ENCODE results near the gene TMEM163.
A peak's percentile ranks its signal among the peaks of the same experiment; 100 is the strongest.

Gene TMEM163

DNA sequence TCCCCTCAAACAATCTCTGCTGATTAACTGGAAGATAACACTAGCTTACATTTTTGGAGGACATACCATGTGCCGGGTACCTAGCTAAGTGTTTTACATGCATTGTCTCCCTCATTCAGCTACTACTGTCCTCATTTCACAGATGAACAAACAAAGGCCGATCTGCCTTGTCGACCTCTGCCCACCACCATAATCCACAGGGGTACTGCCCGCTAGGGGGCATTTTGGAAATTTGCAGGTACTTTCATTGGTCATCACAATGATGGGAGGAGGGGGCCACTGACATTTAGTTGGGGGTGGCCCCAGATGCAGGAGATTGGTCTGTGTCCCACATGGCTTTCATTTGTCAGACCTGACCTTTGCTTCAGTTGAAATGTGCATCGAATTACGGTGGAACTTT, 3.9 kb upstream of the TMEM163 start:
- no peak for DNase-seq

DNA sequence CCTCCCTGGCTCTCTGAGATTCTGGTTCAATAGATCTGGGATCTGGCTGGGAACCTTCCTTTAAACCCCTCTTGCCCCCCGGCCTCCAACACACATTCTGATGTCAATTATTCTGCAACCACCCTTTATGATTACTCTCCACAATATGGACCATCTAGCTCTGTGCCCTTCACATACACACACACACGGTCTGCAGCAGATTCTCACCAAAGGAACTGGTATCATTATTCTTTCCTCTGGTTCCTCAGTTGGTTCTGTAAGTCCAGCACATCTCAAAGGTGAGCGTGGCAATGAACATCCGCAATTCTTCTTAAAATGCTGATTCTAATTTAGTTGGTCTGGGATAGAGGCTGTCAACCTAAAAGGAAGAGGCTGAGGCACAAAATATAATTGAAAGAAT, 2.8 kb upstream of the TMEM163 start:
- no peak for DNase-seq

DNA sequence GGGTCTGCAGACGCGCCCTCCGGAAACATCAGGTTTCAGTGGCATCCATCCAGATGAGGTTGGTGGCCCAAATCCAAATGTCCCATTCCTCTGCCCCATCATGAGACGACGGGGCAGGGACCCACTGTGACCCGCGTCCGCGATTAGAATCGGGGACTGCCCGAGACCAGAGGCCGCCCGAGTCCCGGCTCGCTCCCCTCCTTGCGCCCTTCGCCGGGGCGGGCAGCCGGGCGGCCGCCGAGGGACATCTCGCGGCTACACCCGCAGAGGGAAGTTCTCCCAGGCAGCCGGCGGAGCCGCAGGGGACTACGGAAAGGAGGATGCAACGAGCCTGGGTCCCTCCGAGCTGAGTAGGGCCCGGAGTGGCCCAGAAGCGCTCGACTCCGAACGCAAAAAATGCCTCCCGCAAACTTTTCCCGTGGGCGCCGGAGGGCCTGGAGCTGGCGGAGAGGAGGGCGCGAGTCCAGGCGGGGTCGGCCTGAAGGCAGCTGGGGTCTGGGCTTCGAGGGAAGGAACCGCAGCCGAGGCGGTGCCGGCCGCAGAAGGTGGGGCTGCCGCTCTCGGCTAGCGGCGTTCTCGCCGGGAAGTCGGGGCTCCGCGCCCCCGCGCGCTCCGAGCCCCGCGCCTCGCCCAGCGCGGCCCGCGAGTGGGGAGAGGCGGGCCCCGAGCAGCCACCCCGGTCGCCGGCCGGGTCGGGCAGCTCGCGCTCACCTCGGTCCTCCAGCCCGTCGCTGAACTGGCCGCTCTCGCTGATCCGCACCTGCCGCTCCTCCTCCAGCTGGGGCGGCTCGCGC, 580 bp downstream of the TMEM163 start:
- DNase-seq, result no peak

DNA sequence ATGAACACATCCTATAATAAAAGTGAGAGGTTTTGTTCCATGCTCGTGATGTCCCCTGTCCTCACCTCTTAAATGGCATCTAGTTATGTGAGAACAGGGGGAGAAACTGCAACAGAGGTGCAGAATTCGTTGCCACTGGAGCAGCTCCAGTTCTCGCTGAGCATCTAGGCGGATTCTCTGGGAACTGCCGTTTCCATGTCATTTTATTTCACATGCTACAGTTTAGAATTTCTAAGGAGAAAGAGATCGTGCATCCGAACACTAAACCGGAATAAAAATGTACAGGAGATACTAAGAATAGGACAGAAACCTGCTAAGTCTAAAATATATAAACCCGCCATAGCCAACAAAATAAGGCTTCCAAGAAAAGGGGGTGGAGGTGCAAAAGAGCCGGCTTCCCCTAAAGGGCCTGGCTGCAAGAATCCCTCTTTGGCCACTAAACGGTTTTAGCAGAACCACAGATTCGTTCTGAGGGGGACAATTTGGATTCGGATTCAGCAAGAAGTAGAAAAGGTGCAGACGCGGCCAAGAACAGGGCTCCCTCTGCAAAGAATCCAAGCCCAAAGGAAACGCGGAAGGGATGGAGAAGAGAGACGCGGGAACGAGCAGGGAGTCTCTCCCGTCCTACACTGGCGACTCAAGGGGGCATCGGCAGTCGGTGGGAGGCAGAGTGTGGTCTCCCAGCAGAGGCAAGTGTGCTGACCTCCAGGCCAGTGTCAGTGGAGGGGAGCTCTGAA, 1.3 kb downstream of the TMEM163 start:
- no peak for DNase-seq

DNA sequence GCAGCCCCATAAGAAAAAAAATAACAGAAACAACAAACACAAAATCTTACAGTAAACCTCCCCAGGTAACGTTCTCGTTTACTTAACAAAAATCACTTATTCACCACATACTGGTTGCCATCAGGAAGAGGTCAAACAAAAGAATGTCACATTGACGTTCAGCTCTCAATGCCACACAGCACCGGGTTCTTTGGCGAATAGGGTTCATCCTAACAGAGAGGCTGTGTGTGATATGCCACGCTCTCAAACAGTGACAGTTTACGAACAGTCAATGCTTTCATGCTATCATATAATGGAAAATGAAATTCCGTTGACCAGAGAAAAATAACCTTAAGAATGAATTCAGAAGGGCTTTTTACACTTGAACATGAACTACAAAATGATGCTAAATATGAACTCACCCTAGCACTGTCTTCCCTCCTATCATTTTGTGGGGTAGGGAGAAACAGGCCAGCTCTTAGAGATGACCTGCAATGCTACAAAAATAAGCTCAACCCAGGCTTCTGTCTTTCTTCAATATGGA, 2.0 kb downstream of the TMEM163 start:
- DNase-seq, result no peak

DNA sequence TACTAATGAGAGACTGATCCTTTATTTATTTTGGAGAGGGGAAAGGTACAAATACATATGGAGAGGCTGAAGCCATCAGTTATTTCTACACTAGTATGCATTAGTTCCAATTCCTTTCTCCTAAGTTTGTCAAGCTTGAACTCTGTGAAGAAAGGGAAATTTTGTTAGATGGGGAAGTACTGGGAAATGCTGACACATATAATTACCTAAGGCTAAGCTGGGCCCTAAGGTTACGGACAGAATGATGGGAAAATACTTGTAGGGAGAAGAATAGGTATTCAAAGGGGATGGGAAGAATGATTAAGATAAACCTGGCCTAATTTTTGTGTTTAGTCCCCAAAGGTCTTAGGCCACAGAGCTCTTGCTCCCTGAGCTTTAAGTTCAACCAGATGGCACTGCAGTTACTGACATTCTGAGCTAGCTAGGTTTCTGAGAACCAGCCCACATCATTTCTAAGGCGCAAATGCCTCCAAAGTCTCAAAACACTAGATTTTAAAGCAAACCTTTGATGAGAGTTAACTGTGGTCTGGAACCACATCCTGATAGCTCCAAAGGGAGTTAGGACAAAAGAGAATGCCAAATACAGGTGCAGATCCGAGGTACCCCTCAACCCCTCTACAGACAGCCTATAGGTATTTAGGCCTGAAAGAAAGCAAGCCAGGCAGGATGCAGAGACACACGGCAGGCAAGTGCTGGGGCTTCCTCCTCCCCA, 2.7 kb downstream of the TMEM163 start:
- no peak for DNase-seq

DNA sequence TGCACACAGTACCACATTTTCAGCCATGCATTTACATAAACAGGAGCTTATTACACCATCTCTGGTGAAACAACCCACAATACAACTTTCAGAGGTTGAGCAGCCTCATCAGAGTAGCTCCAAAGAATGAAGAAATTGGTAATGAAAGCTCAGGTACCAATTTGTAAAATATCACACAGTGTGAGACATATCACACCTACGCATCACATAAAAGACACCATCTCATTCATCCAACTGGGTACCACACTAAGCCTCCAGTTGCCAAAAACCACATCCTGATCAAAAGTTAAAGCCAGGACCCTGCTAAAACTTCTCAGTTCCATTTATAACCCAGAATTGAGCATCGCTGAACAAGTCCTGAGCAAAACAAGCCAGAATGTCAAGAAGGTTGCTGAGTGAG, 4.6 kb downstream of the TMEM163 start:
- DNase-seq, result no peak

DNA sequence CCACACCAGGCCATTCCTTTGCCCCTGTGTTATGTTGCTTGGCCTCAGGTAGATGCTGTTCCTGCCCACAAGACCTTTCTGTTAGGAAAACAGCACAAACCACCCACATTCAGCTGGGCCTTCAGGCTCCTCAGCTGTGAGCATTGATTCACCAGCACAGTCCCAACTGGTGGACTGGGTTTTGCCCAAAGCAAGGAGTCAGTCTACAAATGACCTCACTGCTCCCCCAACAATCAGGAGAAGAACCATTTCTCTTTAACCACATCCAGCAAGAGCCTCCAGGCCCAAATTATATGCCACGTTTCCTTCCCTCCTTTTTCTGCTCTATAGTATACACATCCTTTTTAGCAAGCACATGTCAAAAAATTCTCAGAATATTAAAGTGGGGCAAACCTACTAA, 5.2 kb downstream of the TMEM163 start:
- no peak for DNase-seq

DNA sequence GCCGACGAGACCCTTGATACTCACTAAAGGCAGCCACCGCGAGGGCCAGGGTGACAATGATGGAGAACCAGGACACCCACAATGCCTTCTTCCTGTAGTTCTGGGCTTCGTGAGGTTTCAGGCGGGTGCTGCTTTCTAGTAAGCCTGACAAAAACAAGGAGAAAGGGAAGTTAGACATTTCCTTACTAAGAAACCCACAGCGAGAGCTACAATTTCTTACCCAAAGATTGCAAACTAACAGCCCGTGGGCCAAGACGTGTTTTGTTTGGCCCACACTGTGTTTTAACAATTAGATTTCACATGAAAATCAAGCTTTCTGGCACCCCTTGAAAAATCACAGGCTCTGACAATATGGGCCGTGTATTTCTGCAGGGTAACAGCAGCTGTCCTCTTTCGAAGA, 5.6 kb downstream of the TMEM163 start:
- no peak for DNase-seq

DNA sequence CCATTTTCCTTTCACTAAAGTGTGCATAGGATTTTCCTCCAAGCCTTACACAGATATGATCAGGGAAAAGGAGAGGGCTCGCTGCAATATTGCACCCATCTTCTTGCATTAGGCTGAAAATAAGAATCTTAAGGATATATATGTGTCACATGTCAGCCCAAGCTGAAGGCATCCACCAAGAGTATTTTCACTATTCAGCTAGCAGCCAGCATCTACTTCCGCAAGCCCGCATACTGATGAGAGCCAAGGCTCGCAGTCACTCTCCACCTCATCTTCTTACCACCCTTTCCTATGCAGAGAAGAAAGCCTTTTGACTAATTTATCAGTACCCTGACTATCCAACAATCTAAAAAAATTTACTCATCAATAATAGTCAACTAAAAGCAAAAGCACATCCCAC, 6.1 kb downstream of the TMEM163 start:
- no peak for DNase-seq

DNA sequence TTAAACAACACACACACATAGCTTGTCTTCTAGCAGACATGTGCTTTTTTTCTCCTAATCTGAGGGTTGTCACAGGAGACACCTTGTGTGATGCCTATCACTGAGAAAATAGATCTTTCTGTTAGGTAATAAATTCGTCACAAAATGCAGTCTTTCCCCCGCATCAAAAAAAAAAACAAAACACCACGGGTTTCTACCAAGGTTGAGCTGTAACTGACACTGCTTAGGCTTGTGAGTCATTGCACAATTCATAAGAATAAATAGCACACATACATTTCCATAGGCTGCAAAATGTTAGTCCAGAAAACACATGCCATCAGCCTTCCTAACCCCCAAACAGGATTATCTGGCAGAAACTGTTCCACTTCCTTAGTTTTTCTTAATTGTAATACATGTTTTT, 6.5 kb downstream of the TMEM163 start:
- no peak for DNase-seq

DNA sequence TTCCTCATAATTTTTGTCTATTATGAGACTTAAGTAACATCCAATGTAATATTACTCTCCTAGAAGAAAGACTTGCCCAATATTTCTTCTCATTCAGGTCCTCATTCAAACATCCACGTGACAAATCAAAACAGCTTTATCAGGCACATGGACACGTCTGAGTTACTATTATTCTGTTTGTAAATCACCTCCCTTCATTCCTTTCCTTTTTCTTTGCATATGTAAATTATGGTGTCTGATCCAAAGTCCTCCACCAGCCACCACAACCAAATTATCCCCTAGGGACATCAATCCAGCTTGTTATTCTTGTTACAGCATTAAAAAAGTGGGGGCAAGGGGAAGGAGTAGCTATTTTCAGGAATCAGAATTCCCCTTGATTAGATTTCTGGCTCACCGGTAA, 7.1 kb downstream of the TMEM163 start:
- DNase-seq, result no peak

DNA sequence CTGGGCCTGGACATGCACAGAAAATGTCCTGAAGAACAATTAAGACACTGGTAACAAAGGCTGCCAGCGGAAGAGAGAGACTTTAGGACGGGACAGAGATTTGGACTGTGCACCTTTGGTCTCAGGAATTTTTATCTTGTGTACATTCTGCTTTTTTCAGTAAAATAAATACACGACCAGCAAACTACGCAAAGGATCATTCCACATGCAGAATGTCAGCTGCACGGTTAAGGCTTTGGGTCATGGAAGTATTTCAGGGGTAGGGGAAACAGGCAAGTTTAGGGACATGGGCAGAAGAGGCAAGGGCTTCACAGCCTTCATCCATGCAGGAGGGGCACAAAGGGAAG, 11.5 kb downstream of the TMEM163 start:
- no peak for DNase-seq

DNA sequence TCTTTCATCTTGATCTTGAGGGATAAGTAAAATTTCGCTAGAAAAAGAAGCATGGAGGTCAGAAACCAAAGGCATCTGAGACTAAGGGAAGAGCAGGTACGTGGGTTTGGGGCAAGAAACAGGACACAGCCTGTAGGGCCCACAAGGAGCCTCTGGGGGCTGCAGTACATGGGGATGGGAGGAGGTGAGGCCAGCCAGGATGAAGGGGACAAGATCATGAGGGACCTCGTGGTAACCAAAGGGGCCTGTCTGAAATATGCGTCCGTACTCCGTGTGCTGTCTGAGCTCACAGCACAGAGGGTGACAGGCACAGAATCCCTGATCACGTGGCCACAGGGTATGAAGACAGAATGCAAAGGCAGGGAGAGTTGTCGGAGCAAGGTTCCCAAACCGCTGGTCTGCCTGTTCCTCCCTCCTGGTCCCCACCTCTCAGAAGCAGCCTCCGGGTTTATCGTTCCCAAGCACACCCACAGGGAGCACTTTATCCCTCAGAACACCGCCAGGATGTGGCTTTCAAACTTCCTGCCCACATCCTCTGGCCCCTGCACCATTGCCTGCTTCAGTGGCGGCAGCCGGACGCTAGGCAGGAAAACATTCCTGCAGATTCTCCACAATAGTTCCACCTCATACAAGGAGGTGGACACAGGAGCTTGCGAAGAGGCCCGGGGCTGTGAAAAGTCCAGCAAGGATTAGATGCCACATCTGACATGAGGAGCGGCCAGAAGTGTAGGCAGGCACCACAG, 12.0 kb downstream of the TMEM163 start:
- peak; percentile 67 for DNase-seq

DNA sequence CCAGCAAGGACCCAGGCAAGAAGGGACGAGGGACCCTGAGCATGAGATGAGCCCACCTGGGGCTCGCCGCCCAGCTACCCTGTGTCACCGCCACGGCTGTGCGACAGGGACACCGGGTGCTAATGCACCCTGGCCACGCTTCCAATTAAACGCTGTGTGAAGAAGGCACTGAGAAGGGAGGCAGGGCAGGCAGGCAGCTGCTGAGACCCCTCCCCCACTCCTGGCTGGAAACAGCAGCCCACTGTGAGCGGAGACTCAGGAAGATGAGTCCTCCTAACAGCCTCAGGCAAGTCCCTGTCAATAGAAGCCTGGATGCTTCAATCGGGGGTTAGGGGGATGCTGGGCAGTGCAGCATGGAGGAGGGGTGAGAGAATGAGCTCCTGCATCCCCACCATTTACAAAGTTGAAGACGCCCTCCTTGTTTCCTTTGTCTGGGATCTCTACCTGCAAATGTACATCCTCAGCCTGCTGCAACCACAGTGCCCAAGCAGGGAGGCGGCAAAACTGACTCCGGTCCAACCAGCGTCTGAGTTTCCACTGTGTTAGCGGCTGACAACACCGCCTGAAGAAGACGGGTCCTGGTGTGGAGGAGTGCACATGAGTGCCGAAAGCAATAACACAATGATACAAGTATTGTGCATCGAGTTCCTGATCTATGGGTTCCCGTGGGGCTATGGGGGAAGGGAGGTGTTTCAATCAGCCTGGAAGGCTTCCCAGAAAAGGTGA, 12.8 kb downstream of the TMEM163 start:
- DNase-seq, result no peak

DNA sequence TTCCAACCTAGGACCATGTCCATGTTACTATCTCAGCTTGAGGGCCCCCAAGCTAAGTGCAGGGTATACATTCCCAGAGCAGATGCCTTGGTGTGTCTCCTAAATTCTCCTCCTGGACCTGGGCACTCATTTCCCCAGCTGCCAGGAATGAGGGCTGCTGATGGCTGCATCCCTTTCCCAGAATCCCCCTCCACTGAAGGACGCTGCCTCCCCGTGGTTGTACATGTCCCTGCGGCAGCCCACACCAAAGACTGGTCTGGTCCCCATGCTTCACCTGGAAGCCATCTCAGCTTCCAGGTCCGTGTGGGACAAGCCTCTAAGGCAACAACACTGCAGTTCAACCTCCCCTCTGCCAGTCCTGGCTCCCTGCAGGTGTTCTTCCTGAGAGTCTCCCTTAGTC, 14.6 kb downstream of the TMEM163 start:
- no peak for DNase-seq

DNA sequence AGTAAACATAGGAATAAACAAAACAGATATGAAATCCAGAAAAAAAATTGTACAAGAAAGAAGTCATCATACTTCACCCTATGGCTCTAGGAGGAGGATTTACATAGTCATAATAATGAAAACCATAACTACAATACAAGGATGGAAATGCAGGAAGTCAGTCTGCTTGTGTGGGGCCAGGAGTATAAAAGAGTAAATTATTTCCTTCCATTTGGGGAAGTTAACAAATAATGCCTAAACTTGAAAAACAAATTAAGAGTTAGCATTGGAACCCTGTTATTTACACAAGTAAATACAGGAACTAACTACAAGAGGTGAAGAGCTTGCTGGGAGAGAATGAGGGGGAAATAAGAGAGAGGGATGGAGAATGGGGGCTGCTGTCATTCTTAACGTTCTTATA, 15.4 kb downstream of the TMEM163 start:
- DNase-seq, result no peak

DNA sequence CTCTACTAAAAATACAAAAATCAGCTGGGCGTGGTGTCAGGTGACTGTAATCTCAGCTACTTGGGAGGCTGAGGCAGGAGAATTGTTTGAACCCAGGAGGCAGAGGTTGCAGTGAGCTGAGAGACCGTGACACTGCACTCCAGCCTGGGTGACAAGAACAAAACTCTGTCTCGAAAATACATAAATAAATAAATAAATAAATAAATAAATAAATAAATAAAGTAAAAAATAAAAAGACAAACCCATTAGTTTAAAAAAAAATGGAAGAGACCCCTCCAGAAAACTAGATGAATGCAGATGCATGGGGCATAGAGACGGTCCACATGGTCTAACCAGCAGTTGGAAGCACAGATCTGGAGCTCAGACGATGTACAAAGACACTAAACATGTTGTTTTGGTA, 18.1 kb downstream of the TMEM163 start:
- no peak for DNase-seq

DNA sequence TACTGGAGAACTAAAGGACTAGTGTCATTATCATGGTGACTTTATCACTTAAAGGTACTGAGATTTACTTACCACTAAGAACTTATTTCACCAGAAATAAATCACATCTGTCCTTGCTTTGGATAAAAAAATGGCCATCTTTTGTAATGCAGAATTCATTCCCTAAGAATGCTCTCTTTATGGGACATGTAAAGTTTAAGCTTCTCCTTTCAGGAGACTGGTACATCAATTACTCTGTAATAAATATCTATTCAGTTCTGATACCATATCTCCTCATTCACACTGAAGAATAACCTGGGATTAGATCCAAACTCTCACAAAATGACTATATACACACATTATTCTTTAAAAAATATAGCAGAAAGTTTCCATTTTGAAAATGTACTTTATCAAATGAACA, 24.4 kb downstream of the TMEM163 start:
- DNase-seq, result no peak

DNA sequence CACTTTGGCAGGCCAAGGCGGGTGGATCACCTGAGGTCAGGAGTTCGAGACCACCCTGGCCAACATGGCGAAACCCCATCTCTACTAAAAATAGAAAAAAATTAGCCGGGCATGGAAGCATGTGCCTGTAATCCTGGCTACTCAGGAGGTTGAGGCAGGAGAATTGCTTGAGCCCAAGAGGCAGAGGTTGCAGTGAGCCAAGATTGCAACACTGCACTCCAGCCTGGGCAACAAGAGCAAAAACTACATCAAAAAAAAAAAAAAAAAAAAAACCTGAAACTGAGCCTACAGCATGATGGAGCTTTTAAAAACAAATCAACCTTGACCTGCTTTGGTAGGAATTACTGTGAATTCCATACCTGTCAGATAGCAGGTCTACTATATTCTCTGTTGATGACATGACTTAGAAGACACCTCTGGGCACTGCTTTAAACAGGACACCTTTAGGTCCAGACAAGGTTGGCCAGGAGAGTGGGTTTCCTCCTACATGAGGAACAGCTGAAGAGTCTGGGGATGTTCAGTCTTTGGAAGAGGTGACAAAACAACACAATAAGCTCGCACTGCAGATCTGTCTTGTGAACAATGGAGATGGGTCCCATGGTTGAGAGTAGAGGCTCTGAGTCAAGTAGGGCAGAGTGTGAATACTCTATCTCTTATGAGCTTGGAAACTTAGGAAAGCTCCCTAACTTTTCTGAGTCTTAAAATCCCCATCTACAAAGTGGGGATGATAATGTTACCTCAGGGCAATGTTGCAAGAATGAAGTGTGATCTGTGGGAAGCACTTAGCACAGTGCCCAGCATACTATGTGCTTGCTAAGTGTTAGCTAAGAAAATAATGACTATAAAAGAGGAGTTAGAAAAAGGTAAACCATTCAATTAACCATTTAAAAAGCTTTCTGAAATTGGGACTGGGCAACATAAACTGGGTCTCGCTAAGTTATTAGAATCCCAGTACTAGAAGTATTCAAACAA, 25.2 kb downstream of the TMEM163 start:
- DNase-seq, result no peak

DNA sequence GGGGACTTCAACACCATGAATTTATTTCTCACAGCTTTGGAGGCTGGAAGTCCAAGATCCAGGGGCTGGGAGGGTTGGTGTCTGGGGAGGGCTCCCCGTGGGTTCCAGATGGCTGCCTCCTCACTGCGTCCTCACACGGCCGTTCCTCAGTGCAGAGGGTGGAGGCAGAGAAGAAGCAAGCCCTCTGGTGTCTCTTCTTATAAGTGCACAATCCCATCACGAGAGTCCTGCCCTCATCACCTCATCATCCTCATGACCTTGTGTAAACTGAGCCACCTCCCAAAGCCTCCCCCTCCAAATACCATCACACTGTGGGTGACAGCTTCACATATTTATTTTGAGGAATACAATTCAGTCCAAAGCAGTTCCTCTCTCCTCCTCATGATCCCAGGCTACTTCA, 26.3 kb downstream of the TMEM163 start:
- peak; percentile 24 for DNase-seq
